ENCODE measurements around the gene CFAP77.

CFAP77 gene

DNA sequence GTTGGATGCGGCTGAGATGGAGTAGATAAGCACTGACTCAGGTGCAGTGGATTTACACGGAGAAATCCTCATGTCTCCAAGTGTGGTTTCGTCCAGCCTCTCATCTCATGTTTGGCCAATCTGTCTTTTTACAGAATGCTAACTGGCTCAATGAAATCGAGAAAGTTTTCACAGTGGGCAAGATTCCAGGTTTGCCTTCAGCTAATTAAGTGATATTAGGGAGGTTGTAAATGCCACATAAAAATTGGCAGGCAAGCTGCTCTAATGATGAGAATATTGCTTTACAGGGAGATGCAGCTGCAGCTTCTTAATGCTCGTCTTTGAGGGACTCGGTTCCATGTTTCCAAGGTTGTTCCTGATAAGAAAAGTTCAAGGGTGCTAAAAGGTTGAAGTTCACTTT lies 196.1 kb downstream of the CFAP77 start:
- no peak for DNase-seq

GRCh38 chr9:132609184-132609583 lies 199.2 kb downstream of the CFAP77 start:
- DNase-seq = no peak

GRCh38 chr9:132609829-132610228 lies 199.8 kb downstream of the CFAP77 start:
- DNase-seq = no peak

GRCh38 chr9:132610661-132611060 lies 200.7 kb downstream of the CFAP77 start:
- no peak for DNase-seq

DNA sequence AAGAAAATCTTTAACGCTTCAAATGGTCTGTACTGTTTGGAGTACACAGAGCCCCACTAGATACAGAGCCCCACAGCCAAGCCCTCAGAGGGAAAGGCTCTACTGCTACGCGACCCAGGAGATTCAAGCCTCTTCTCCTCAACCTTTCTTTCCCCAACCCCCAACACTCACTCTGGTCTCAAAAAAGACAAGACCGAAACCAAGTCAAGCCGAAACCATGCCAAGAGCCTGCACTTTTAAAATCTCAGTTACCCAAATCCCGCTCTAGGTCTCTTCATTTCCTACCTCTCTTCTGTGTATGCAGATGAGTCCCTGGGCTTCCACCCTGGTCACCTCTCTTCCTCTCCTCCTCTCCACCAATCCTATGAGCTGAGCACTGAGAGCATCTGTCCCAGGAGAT lies 204.3 kb downstream of the CFAP77 start:
- DNase-seq = no peak

DNA sequence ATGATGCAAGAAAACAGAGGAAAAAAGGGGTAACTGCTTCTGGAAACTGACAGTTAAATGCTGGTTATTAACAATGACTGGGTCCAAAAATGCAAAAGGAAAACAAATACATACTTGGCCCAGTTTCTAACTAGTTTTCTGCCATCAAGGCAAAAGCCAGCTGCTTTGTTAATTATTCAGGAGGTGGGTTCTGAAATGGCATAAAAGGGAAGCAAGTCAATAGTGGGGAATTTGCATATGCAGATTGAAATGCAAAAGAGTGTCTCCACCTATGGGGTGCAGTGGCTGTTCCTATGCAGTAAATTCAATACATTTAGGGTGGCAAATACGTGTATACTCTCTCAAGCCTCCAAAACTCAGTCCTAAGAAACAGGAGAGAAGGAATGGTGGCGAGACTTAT lies 205.8 kb downstream of the CFAP77 start:
- no peak for DNase-seq

GRCh38 chr9:132616725-132617124 lies 206.7 kb downstream of the CFAP77 start:
- DNase-seq = no peak

DNA sequence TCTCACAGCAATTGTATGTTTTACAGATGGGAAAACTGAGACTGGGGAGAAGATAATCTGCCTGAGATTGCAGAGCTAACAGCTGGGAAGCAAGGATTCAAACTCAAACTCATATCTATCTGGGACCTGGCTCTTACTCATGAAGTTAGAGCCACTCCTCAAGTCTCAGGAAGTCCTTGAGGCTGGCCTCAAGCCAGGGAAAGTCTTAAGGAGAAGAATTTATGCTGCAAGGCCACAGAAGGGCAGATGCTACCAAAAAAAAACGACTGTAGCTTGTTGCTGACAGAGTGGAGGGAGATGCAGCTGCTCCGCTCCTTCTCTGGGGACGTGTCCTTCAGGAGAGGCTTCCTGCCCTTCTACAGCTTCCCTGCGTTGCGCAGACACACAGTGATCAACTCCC lies 212.1 kb downstream of the CFAP77 start:
- no peak for DNase-seq
